Parathyroid adenoma (tissue), 2 donors: Measurements from ENCODE around the gene SETD2.
"Not testable (repeated sequence)": the region's sequence is repeated elsewhere in the genome, so short reads cannot be mapped to it uniquely, and the experiment has no call there.

Source experiments
- H2AFZ ChIP-seq: fragments of 300-600 bp; sonication (generic); one replicate; pipeline ENCODE4 v1.7.0; 2017; ENCODE audit warnings: antibody characterized with exemption, mild to moderate bottlenecking
- H3K27ac ChIP-seq: fragments of 300-600 bp; sonication (generic); one replicate; pipeline ENCODE4 v1.7.0; 2017
- H3K27me3 ChIP-seq: fragments of 300-600 bp; sonication (generic); one replicate; pipeline ENCODE4 v1.7.0; 2017; ENCODE audit warnings: low read length; ENCODE audit not compliant: control insufficient read depth, insufficient read depth
- H3K36me3 ChIP-seq: fragments of 300-600 bp; sonication (generic); one replicate; pipeline ENCODE4 v1.7.0; 2017; ENCODE audit warnings: low read length; ENCODE audit not compliant: control insufficient read depth, insufficient read depth
- H3K4me1 ChIP-seq: fragments of 300-600 bp; sonication (generic); one replicate; pipeline ENCODE4 v1.7.0; 2017; ENCODE audit warnings: control low read depth
- H3K4me2 ChIP-seq: fragments of 300-600 bp; sonication (generic); one replicate; pipeline ENCODE4 v1.7.0; 2017; ENCODE audit warnings: low read length
- H3K4me3 ChIP-seq: fragments of 300-600 bp; sonication (generic); one replicate; pipeline ENCODE4 v1.7.0; 2017; ENCODE audit warnings: low read depth, low read length
- H3K79me2 ChIP-seq: fragments of 300-600 bp; sonication (generic); one replicate; pipeline ENCODE4 v1.7.0; 2017; ENCODE audit warnings: control low read depth
- H3K9ac ChIP-seq: fragments of 300-600 bp; sonication (generic); one replicate; pipeline ENCODE4 v1.7.0; 2017; ENCODE audit warnings: mild to moderate bottlenecking
- H3K9me3 ChIP-seq: fragments of 300-600 bp; sonication (generic); one replicate; pipeline ENCODE4 v1.7.0; 2017; ENCODE audit warnings: low read length; ENCODE audit not compliant: control insufficient read depth
- TF ChIP-seq, protein P1 (sequence below): fragments of 300-600 bp; sonication (generic); IDR thresholded peaks from one replicate; pipeline ENCODE4 v1.7.0; 2017; ENCODE audit warnings: antibody characterized with exemption, mild to moderate bottlenecking
- donor health status: primary hyperparathyroidism.

The SETD2 gene

DNA sequence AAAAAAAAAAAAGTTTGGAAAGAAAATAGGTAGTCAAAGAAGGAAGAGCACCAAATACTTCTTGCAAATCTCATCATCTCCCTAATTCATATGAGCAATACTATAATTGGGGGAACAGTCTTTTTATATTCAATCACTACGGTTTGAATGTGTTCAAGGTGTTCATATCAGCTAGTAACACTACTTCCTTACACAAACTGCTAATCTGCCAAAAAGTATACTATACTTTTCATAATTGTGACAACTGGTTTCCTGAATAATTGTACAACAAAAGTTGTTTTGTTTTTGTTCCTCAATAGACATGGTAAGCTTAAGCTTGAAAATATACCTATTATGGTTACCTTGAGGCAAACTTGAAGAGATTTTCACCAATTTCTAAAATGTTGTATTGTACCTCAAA, 12.1 kb downstream of the SETD2 start:
- Histone ChIP-seq H2AFZ (no peak overlapping the region), H3K4me2 (no peak overlapping the region), H3K79me2 (peaks cover 70% of the 10 kb centered on the region), H3K27ac (no peak overlapping the region), H3K4me3 (no peak overlapping the region), H3K9me3 (no peaks in the 10 kb centered on the region), H3K9ac (no peak overlapping the region), H3K27me3 (no peaks in the 10 kb centered on the region), H3K36me3 (no peaks in the 10 kb centered on the region), H3K4me1 (peaks cover 15% of the 10 kb centered on the region)
- TF ChIP-seq, protein P1, sequence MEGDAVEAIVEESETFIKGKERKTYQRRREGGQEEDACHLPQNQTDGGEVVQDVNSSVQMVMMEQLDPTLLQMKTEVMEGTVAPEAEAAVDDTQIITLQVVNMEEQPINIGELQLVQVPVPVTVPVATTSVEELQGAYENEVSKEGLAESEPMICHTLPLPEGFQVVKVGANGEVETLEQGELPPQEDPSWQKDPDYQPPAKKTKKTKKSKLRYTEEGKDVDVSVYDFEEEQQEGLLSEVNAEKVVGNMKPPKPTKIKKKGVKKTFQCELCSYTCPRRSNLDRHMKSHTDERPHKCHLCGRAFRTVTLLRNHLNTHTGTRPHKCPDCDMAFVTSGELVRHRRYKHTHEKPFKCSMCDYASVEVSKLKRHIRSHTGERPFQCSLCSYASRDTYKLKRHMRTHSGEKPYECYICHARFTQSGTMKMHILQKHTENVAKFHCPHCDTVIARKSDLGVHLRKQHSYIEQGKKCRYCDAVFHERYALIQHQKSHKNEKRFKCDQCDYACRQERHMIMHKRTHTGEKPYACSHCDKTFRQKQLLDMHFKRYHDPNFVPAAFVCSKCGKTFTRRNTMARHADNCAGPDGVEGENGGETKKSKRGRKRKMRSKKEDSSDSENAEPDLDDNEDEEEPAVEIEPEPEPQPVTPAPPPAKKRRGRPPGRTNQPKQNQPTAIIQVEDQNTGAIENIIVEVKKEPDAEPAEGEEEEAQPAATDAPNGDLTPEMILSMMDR = no peak

DNA sequence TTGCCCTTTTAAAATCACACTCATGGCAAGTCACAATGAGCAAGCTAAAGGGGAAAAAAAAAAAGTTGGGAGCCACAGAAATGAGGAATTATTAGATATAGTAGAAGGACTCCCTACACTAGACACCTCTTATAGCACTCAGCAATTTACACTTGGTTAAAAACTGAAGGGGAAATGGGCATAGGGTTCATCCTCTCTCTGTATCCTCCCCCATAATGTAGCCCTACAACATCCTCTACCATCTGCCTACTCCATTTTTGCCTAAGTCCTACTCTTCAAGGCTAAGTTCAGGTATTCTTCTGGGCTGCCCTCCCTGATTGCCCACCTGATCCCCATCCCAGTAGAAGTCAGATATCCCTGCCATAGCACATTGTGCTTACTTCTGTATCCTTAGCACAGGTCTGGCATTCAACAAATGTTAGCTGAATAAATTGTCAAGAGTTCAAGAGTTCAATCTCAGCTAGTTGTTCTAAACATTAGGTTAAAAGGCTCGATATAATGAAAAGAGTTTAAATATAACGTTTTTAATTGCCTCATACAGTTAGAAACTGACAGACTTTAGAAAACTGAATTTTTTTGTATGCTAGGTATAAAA, 14.5 kb downstream of the SETD2 start:
- H3K27me3 ChIP-seq = no peaks in the 10 kb centered on the region
- no peaks in the 10 kb centered on the region for H3K9me3 ChIP-seq
- H3K4me1 ChIP-seq = peaks cover 10% of the 10 kb centered on the region
- H3K27ac ChIP-seq = no peak overlapping the region
- peaks cover 71% of the 10 kb centered on the region for H3K79me2 ChIP-seq
- H3K4me2 ChIP-seq = no peak overlapping the region
- no peaks in the 10 kb centered on the region for H3K36me3 ChIP-seq
- TF ChIP-seq, protein P1 = no peak
- no peak overlapping the region for H2AFZ ChIP-seq
- H3K4me3 ChIP-seq = no peak overlapping the region
- no peak overlapping the region for H3K9ac ChIP-seq

DNA sequence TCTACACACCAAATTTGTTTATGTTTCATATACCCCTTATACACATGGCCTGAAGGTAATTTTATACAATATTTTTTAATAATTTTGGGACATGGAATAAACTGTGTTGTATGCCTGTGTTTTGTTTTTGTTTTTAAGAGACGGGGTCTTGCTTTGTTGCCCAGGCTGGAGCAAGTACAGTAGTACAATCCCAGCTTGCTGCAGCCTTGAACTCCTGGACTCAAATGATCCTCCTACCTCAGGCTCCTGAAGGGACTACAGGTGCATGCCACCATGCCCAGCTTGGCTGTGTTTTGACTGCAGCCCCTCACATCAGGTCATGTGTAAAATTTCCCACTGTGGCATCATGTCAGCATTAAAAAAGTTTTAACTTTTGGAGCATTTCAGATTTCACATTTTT, 18.6 kb downstream of the SETD2 start:
- TF ChIP-seq, protein P1 = no peak
- Histone ChIP-seq H3K27me3 (no peaks in the 10 kb centered on the region), H3K79me2 (peaks cover 80% of the 10 kb centered on the region), H3K4me1 (peaks cover 8% of the 10 kb centered on the region), H3K4me2 (no peak overlapping the region), H3K9ac (no peak overlapping the region), H3K9me3 (no peaks in the 10 kb centered on the region), H3K4me3 (no peak overlapping the region), H2AFZ (no peak overlapping the region), H3K27ac (no peak overlapping the region), H3K36me3 (no peaks in the 10 kb centered on the region)

DNA sequence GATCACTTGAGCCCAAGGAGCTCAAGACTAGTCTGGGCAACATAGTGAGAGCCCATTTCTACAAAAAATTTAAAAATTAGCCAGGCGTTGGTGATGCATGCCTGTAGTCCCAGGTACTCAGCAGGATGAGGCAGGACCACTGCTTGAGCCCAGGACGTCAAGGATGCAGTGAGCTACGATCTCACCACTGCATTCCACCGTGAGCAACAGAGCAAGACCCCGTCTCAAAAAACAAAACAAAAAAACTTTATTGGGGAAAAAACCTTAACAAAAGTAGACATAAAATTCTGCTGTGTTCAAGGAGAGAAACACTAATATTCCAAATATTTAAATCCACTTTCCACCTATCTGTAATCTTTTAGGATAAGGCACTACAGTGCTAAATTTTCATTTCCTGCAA, 20.8 kb downstream of the SETD2 start:
- Histone ChIP-seq H3K27me3 (no peaks in the 10 kb centered on the region), H3K27ac (no peak overlapping the region), H3K36me3 (no peaks in the 10 kb centered on the region), H2AFZ (no peak overlapping the region), H3K79me2 (peaks cover 80% of the 10 kb centered on the region), H3K9ac (no peak overlapping the region), H3K9me3 (no peaks in the 10 kb centered on the region), H3K4me2 (no peak overlapping the region), H3K4me1 (no peaks in the 10 kb centered on the region), H3K4me3 (no peak overlapping the region)
- TF ChIP-seq, protein P1 = no peak

DNA sequence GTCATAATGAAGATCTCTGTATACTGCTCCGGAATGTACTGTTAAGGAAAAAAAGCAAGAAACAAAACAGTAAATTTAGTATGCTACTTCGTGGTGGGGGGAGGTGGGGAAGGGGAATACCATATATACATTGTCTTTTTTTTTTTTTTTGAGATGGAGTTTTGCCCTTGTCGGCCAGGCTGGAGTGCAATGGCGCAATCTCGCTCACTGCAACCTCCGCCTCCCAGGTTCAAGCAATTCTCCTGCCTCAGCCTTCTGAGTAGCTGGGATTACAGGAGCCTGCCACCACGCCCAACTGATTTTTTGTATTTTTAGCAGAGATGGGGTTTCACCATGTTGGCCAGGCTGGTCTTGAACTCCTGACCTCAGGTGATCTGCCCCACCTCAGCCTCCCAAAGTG, 21.4 kb downstream of the SETD2 start:
- H3K79me2 ChIP-seq = peaks cover 82% of the 10 kb centered on the region
- H3K4me1 ChIP-seq, H3K4me2 ChIP-seq, H3K27ac ChIP-seq, H3K4me3 ChIP-seq, H3K36me3 ChIP-seq, H3K27me3 ChIP-seq, H3K9ac ChIP-seq, H2AFZ ChIP-seq, H3K9me3 ChIP-seq: not testable (repeated sequence)

DNA sequence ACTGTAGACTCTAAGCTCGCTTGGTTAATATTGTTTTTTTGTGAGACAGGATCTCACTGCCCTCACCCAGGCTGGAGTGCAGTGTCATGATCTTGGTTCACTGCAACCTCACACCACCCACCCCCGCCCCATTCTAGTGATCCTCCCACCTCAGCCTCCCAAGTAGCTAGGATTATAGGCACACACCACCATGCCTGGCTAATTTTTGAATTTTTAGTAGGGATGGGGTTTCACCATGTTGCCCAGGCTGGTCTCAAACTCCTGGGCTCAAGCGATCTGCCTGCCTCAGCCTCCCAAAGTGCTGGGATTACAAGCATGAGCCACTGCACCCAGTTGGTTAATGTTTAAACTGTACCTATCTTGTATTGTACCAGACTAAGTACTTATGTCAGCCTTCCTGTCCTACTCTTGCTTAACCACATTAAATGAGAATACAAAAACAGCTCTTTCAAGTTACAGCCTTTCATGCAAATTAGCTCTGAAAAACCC, 22.9 kb downstream of the SETD2 start:
- not testable (repeated sequence) for H2AFZ ChIP-seq

DNA sequence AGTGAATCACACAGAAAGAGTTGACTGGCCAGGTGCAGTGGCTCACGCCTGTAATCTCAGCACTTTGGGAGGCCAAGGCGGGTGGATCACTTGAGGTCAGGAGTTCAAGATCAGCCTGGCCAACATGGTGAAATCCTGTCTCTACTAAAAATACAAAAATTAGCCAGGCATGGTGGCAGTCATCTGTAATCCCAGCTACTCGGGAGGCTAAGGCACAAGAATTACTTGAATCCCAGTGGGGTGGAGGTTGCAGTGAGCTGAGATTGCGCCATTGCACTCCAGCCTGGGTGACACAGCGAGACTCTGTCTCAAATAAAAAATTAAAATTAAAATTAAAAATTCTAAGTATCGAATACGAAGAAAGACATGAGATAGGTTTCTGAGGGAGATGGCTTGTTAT, 23.4 kb downstream of the SETD2 start:
- not testable (repeated sequence) for H3K4me1 ChIP-seq, H3K9me3 ChIP-seq, H3K27me3 ChIP-seq, H3K9ac ChIP-seq, H3K4me2 ChIP-seq, H2AFZ ChIP-seq, H3K27ac ChIP-seq, H3K4me3 ChIP-seq, H3K36me3 ChIP-seq
- peaks cover 78% of the 10 kb centered on the region for H3K79me2 ChIP-seq

More for the DNA sequence above, 22.9 kb downstream of the SETD2 start:
- H3K4me1 ChIP-seq, H3K9ac ChIP-seq, H3K27ac ChIP-seq, H3K4me3 ChIP-seq, H3K9me3 ChIP-seq, H3K36me3 ChIP-seq, H3K4me2 ChIP-seq, H3K27me3 ChIP-seq: not testable (repeated sequence)
- H3K79me2 ChIP-seq = peaks cover 76% of the 10 kb centered on the region
